Ascending aorta (tissue), 2 donors: ENCODE results near the gene PURA. TPM values are rescaled to one million over a fixed set of nuclear protein-coding genes. Genes with fewer than 3 reads are reported as not detected.

Source experiments
- DNase-seq, 2 donors: peaks; one replicate each; pipeline ENCODE4 v3.0.0-alpha.2; 2019; ENCODE audit warnings: low spot score in 2 of 2
- H3K27ac ChIP-seq, 2 donors: fragments of 200-600 bp; sonication (generic); one replicate each; pipeline ENCODE4 v1.5.1; 2016 to 2017; ENCODE audit warnings: mild to moderate bottlenecking in 1 of 2
- H3K27me3 ChIP-seq: fragments of 200-600 bp; sonication (generic); one replicate; pipeline ENCODE4 v1.5.1; 2017
- H3K36me3 ChIP-seq, 2 donors: fragments of 200-600 bp; sonication (generic); one replicate each; pipeline ENCODE4 v1.5.1; 2016
- H3K4me1 ChIP-seq, 2 donors: fragments of 200-600 bp; sonication (generic); one replicate each; pipeline ENCODE4 v1.5.1; 2016 to 2017; ENCODE audit warnings: mild to moderate bottlenecking in 1 of 2
- H3K4me3 ChIP-seq, 2 donors: fragments of 200-600 bp; sonication (generic); one replicate each; pipeline ENCODE4 v1.5.1; 2016 to 2017; ENCODE audit warnings: mild to moderate bottlenecking in 1 of 2
- H3K9me3 ChIP-seq, 2 donors: fragments of 200-600 bp; sonication (generic); one replicate each; pipeline ENCODE4 v1.5.1; 2016
- intact Hi-C: fragments of 100-400 bp; cut with DNase I; formaldehyde crosslinking; loops from one replicate; pipeline ENCODE4 v1.15.1; 2023
- total RNA-seq: library from RNA; depleted of rRNA; stranded (reverse); fragments of >200 nt; gene quantifications from one replicate; pipeline ENCODE4 v1.1.0, GENCODE V29; 2016
- TF ChIP-seq, protein P1 (sequence below), 3 experiments: fragments of 200-600 bp in 2 of 3; fragments of 450-650 bp in 1 of 3; sonication (generic) in 2 of 3; IDR thresholded peaks; one replicate each; pipeline ENCODE4 v1.5.1; 2016 to 2019; ENCODE audit warnings: antibody characterized with exemption in 3 of 3, mild to moderate bottlenecking in 1 of 3, moderate library complexity in 1 of 3

The PURA gene
- total RNA-seq, 1 donor from 2014 or later = 11.5 TPM

DNA sequence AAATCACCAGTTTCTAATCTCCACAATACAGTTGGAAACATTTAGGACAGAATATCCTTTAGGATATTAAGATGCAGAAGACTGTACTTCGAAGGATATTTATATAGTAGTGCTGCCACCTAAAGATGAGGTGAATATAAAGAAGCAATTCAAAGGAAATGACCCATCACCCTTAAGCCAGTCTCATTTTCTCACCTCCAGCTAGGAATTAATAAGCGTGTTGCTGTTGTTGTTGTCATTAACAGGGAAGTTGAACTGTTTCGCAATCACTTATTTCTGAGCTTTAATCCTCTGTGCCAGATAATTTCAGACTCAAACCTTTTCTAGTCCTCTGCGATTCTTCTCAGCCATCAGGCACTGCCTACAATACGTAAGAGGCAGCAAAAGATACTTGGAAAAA, 7.8 kb upstream of the PURA start:
- Histone ChIP-seq H3K27ac (peak overlapping the region; percentile 96 to 97), H3K9me3 (no peaks in the 10 kb centered on the region), H3K4me3 (no peak overlapping the region), H3K36me3 (no peaks in the 10 kb centered on the region), H3K4me1 (peaks cover 3 to 14% of the 10 kb centered on the region in 2 donors), H3K27me3 (no peaks in the 10 kb centered on the region)
- DNase-seq = no peak
- intact Hi-C loops = loop anchor here (2.0 to 5.0 kb wide), 4 partner anchors 34 to 296 kb away; partner anchors contain the start of genes ANKHD1 and HBEGF
- TF ChIP-seq, protein P1, sequence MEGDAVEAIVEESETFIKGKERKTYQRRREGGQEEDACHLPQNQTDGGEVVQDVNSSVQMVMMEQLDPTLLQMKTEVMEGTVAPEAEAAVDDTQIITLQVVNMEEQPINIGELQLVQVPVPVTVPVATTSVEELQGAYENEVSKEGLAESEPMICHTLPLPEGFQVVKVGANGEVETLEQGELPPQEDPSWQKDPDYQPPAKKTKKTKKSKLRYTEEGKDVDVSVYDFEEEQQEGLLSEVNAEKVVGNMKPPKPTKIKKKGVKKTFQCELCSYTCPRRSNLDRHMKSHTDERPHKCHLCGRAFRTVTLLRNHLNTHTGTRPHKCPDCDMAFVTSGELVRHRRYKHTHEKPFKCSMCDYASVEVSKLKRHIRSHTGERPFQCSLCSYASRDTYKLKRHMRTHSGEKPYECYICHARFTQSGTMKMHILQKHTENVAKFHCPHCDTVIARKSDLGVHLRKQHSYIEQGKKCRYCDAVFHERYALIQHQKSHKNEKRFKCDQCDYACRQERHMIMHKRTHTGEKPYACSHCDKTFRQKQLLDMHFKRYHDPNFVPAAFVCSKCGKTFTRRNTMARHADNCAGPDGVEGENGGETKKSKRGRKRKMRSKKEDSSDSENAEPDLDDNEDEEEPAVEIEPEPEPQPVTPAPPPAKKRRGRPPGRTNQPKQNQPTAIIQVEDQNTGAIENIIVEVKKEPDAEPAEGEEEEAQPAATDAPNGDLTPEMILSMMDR (IDR thresholded peaks at IDR 0.05) = no peak

DNA sequence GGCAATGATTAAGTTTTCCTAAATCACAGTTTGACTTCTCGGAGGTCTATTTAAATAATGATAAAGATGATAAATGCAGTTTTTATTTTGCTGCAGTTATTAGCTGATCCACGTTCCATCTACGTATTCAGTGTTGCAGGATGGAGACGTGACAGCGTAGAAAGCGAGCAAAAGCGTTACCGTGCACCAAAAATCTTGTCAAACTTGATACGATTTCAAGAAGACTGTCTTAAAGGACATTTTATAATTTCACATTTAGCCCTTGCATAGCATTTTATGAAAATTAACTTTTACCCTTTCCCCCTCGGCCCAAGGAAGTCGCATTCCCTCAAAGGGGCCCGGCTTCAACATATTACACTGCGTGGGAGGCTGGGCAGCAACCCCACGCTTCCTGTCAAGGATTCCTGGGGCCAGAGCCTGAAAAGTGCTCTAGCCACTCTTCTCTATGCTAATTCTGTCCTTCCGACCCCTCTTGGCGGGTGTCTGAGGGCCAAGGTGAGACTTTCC, 7.1 kb upstream of the PURA start:
- peak overlapping the region; percentile 73 to 85 for H3K4me3 ChIP-seq
- H3K27ac ChIP-seq = peak overlapping the region; percentile 96 to 97
- H3K27me3 ChIP-seq = no peaks in the 10 kb centered on the region
- H3K9me3 ChIP-seq = no peaks in the 10 kb centered on the region
- H3K4me1 ChIP-seq = peaks cover 3 to 14% of the 10 kb centered on the region in 2 donors
- H3K36me3 ChIP-seq = no peaks in the 10 kb centered on the region
- intact Hi-C loops = loop anchor here (2.0 to 5.0 kb wide), 4 partner anchors 35 to 295 kb away; partner anchors contain the start of genes ANKHD1 and HBEGF
- TF ChIP-seq, protein P1 (IDR thresholded peaks at IDR 0.05) = no peak
- DNase-seq = no peak

DNA sequence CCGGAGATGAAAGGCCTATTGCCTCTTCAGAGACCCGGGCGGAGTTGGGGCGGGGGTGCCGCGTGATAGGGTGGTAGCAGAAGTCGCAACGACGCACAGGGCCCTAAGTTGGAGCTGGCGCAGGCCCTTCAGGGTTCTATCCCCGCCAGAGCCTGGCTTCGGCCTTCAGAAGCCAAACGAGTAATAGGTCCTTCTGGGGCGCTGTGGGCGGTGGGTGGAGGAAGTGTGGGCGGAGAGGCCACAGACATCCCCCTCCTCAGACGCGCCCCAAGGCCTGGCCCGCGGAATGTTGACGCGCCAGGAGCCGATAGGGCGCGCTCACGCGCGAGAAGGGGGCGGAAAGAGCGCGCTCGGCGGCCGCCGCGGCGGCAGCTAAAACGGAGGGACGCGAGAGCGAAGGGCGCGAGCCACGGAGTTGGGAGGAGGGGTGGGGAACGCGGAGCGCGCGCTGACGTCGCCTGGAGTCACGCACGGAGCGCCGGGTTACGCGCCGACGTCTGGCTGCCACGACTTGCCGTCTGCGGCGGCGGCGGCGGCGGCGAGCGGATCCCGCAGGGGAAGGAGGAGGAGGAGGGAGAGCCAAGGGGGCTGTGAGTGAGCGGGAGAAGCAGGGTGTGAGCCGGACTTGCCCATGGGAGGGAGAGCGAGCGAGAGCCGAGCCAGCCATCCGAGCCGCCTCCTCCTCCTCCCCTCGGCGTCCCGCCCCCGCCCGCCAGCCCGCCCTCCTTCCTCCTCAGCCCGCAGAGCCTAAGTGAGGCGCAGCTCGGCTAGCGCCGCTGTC, 6.4 kb upstream of the PURA start:
- DNase-seq = peak; percentile 46 to 94
- H3K27me3 ChIP-seq = no peaks in the 10 kb centered on the region

DNA sequence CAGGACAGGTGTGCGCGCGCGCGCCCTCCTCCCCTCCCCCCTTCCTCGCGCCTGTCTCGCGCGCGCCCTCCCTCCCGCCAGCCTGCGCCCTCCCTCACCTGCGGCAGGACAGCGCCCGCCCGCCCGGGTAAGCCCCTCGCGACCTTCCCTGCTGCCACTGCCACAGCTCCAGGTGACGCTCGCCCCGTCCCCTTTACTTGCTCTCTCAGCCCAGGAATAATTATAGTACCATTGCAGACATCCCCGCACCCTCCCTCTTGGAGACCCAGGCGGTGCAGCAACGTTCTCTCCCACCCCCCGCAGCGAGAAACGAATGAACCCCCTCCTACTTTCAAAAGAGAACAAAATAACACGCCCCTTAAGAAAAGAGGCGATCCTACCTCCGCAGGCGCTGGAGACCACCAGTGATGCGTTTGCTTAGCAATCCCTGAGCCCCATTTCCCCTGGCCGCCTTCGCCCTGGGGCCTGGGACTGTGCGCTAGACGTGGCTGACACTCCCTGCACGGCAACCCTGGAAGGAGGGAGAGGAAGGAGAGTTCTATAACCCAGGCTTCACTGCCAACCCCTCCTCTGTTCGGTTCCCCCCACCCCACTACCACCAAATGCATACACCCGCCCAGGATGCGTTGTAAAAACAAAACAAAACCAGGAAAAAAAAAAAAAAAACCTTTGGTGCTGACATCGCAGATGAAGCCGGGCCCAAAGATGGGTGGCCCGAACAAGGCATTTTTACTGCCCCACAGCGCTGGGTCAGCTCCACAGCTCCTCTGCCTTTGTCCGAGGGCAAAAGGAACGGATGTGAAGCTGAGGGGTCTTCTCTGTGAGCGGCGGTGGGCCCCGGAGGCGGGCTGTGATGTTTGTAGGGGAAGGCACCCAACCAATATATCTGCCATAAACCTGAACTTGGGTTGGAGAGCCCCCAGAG, 5.6 kb upstream of the PURA start:
- H3K4me1 ChIP-seq = peaks cover 8 to 20% of the 10 kb centered on the region in 2 donors
- H3K27ac ChIP-seq = peak overlapping the region; percentile 96 to 97
- no peak for DNase-seq
- H3K36me3 ChIP-seq = no peaks in the 10 kb centered on the region
- intact Hi-C loops = loop anchor here (5.0 kb wide), 3 partner anchors 36 to 294 kb away; partner anchors contain the start of genes ANKHD1 and HBEGF
- no peaks in the 10 kb centered on the region for H3K9me3 ChIP-seq
- H3K27me3 ChIP-seq = no peaks in the 10 kb centered on the region
- peak overlapping the region; percentile 73 to 85 for H3K4me3 ChIP-seq
- TF ChIP-seq, protein P1 (IDR thresholded peaks at IDR 0.05) = no peak

More for the DNA sequence above, 6.4 kb upstream of the PURA start:
- H3K36me3 ChIP-seq = no peaks in the 10 kb centered on the region
- TF ChIP-seq, protein P1 (IDR thresholded peaks at IDR 0.05) = peak in 2 of 3 experiments; percentile 25 to 37
- no peaks in the 10 kb centered on the region for H3K9me3 ChIP-seq
- H3K4me3 ChIP-seq = peak overlapping the region; percentile 73 to 85
- H3K4me1 ChIP-seq = peaks cover 3 to 17% of the 10 kb centered on the region in 2 donors
- intact Hi-C loops = loop anchor here (2.0 to 5.0 kb wide), 4 partner anchors 35 to 295 kb away; partner anchors contain the start of genes ANKHD1 and HBEGF
- H3K27ac ChIP-seq = peak overlapping the region; percentile 96 to 97
